Activated naive CD8-positive, alpha-beta T cell treated with anti-CD3 and anti-CD28 coated beads, Interleukin-2, amount 10 ng/mL, durations not matched to agents 7 days and 5 days (primary cell): ENCODE data around the gene PRKAG2. TPM values are rescaled to one million over a fixed set of nuclear protein-coding genes. Genes with fewer than 3 reads are reported as not detected.

Experiments used
- ATAC-seq: fragments of 150-1000 bp; cut with Tn5 transposase; one replicate; pipeline ENCODE4 v1.10.0; 2021; ENCODE audit warnings: low read depth, moderate library complexity
- POLR2A ChIA-PET: fragments of 350-600 bp; sonication (Branson Sonifier 250); formaldehyde crosslinking; loops from one replicate; lab custom pipeline; 2021; ENCODE audit warnings: antibody characterized with exemption; lab: Charles Lee
- DNase-seq: peaks from one replicate; pipeline ENCODE4 v3.0.0; 2021
- H3K27ac Mint-ChIP-seq: one replicate; pipeline ENCODE4 v1.8.0; 2022; ENCODE audit warnings: mild to moderate bottlenecking, mixed read lengths
- H3K27me3 Mint-ChIP-seq: one replicate; pipeline ENCODE4 v1.8.0; 2022; ENCODE audit warnings: mild to moderate bottlenecking, moderate library complexity, mixed read lengths
- H3K36me3 Mint-ChIP-seq: one replicate; pipeline ENCODE4 v1.8.0; 2021; ENCODE audit warnings: mild to moderate bottlenecking, mixed read lengths
- H3K4me1 Mint-ChIP-seq: one replicate; pipeline ENCODE4 v1.8.0; 2021; ENCODE audit warnings: mixed read lengths
- H3K4me3 Mint-ChIP-seq: one replicate; pipeline ENCODE4 v1.8.0; 2022; ENCODE audit warnings: mild to moderate bottlenecking, moderate library complexity, mixed read lengths
- H3K9me3 Mint-ChIP-seq: one replicate; pipeline ENCODE4 v1.8.0; 2021; ENCODE audit warnings: mixed read lengths
- total RNA-seq, 2 experiments: library from RNA; stranded (reverse); gene quantifications; one replicate each; pipeline ENCODE4 v1.2.3, GENCODE V29; 2021

Gene PRKAG2
- total RNA-seq, 2 experiments from 2014 or later = 29.0 to 38.9 TPM

DNA sequence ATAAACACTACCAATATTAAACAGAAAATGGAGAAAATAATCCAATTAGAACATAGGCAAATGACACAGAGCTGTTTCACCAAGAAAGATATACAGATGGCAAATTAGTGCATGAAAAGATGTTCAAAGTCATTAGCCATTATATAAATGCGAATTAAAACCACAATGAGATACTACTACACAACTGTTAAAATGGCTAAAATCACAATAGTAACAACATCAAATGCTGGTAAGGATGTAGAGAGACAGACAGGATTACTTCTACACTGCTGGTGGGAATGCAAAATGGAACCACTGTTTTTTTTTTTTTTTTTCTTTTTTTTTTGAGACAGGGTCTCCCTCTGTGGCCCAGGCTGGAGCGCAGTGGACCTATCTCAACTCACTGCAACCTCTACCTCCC, 242.3 kb downstream of the PRKAG2 start:
- POLR2A ChIA-PET = no interaction called here
- Mint-ChIP-seq H3K36me3 (peaks cover 2% of the 10 kb centered on the region), H3K27ac (no peak overlapping the region), H3K4me3 (no peak overlapping the region), H3K27me3 (no peaks in the 10 kb centered on the region), H3K4me1 (peaks cover 17% of the 10 kb centered on the region), H3K9me3 (peaks cover 4% of the 10 kb centered on the region)
- ATAC-seq = no peak
- no peak for DNase-seq

DNA sequence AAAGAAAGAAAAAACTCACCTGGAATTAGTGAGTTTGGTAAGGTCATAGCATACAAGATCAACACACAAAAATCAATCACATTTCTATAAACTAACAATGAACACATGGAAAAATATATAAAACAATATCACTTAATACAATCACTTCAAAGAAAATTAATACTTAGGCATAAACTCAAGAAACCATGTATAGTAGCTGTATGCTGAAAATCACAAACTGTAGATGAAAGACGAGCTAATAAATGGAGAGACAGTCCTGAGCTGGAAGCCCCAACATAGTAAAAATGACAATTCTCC, 243.5 kb downstream of the PRKAG2 start:
- no peak for DNase-seq
- H3K27me3 Mint-ChIP-seq = no peaks in the 10 kb centered on the region
- peaks cover 17% of the 10 kb centered on the region for H3K4me1 Mint-ChIP-seq
- peak overlapping the region; percentile 93 for H3K4me3 Mint-ChIP-seq
- ATAC-seq = no peak
- POLR2A ChIA-PET = interaction anchor here (0.6 to 4.0 kb wide), 12 partner anchors 9 to 390 kb away, joined by 3 to 31 read pairs (median 4); partner anchors contain the start of genes NUB1 and RHEB
- H3K36me3 Mint-ChIP-seq = peaks cover 2% of the 10 kb centered on the region
- H3K27ac Mint-ChIP-seq = peak overlapping the region; percentile 97
- H3K9me3 Mint-ChIP-seq = peaks cover 4% of the 10 kb centered on the region

GRCh38 chr7:151632750-151633515, 244.0 kb downstream of the PRKAG2 start:
- ATAC-seq (peak; percentile 55), DNase-seq (peak; percentile 75)
- POLR2A ChIA-PET = interaction anchor here (0.6 to 4.0 kb wide), 22 partner anchors 9 to 1128 kb away, joined by 3 to 31 read pairs (median 4); partner anchors contain the start of genes NUB1 and RHEB
- Mint-ChIP-seq H3K4me1 (peaks cover 17% of the 10 kb centered on the region), H3K9me3 (peaks cover 4% of the 10 kb centered on the region), H3K27ac (peak overlapping the region; percentile 97), H3K36me3 (peaks cover 2% of the 10 kb centered on the region), H3K27me3 (no peaks in the 10 kb centered on the region), H3K4me3 (peak overlapping the region; percentile 93)

GRCh38 chr7:151631953-151632749, 244.8 kb downstream of the PRKAG2 start:
- Mint-ChIP-seq H3K9me3 (peaks cover 4% of the 10 kb centered on the region), H3K4me1 (peaks cover 17% of the 10 kb centered on the region), H3K36me3 (peaks cover 2% of the 10 kb centered on the region), H3K27me3 (no peaks in the 10 kb centered on the region), H3K27ac (peak overlapping the region; percentile 97), H3K4me3 (peak overlapping the region; percentile 93)
- peak; percentile 83 for ATAC-seq
- POLR2A ChIA-PET = interaction anchor here (0.6 to 4.0 kb wide), 24 partner anchors 8 to 1129 kb away, joined by 3 to 31 read pairs (median 4); partner anchors contain the start of genes PRKAG2 and RHEB
- peak; percentile 95 for DNase-seq

GRCh38 chr7:151631570-151631952, 245.4 kb downstream of the PRKAG2 start:
- Mint-ChIP-seq H3K4me1 (peaks cover 20% of the 10 kb centered on the region), H3K27me3 (no peaks in the 10 kb centered on the region), H3K27ac (peak overlapping the region; percentile 70), H3K4me3 (peak overlapping the region; percentile 83), H3K9me3 (peaks cover 4% of the 10 kb centered on the region), H3K36me3 (peaks cover 2% of the 10 kb centered on the region)
- POLR2A ChIA-PET = interaction anchor here (0.6 to 4.0 kb wide), 16 partner anchors 8 to 1129 kb away, joined by 3 to 31 read pairs (median 4); partner anchors contain the start of genes PRKAG2 and RHEB
- DNase-seq (no peak), ATAC-seq (peak; percentile 27)

DNA sequence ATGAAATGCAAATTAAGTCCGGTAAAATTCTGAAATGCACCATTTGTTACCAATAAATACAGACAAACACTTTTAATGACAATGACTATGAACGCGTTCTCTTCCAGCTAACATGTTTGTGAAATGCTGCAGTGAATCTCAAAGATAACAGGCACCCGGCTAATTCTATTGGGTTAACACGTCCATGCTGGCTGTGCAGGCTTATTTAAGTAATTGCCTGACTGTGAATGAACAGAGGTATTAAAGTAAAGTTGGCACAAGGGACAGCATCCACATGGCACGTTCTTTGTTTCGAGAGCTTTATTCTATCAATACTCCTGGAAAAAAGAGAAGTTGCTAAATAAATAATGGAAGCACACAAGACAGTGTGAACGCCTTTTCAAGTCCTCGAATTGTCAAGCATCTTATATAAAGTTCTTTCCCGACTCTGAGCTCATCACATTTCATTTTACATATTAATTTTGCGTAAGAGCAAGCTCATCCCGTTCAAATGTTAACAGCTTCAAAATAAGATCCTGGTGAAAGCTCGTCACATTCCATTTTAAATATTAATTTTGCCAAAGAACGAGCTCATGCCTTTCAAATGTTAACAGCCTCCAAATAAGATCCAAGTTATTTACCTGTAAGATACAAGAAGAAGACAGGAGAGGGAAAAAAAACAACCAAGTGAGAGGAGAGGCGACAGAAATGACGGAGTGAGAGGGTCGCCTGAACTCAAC, 245.9 kb downstream of the PRKAG2 start:
- Mint-ChIP-seq H3K4me3 (peak overlapping the region; percentile 83), H3K27me3 (no peaks in the 10 kb centered on the region), H3K36me3 (peaks cover 2% of the 10 kb centered on the region), H3K27ac (peak overlapping the region; percentile 70), H3K4me1 (peaks cover 23% of the 10 kb centered on the region), H3K9me3 (peaks cover 4% of the 10 kb centered on the region)
- ATAC-seq (no peak), DNase-seq (no peak)
- POLR2A ChIA-PET = interaction anchor here (0.6 to 4.0 kb wide), 6 partner anchors 7 to 262 kb away, joined by 3 to 31 read pairs (median 3); partner anchors contain the start of genes PRKAG2 and RHEB

DNA sequence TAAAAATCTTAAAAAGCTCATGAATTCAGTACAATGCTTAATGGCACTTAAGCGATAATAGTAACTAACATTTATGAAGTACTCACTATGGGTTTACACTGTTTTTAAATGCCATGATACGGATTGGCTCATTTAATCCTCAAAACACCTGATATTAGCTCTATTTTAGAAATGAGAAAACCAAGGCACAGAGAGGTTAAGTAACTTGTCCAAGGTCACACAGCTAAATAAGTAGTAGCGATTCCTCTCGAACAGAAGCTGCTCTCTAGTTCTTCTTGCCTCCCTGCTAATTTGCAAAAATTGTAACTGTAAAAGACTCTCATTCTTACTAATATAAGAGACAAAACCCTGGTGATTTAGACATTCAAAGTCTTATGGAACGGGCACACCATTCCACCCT, 246.6 kb downstream of the PRKAG2 start:
- no peak overlapping the region for H3K27ac Mint-ChIP-seq
- POLR2A ChIA-PET = interaction anchor here (4.0 kb wide), 1 partner anchor 111 kb away, joined by 31 read pairs; the partner anchor contains the start of gene RHEB
- H3K4me3 Mint-ChIP-seq = peak overlapping the region; percentile 83
- ATAC-seq = no peak
- peaks cover 4% of the 10 kb centered on the region for H3K9me3 Mint-ChIP-seq
- peaks cover 2% of the 10 kb centered on the region for H3K36me3 Mint-ChIP-seq
- peaks cover 23% of the 10 kb centered on the region for H3K4me1 Mint-ChIP-seq
- no peak for DNase-seq
- H3K27me3 Mint-ChIP-seq = no peaks in the 10 kb centered on the region

- POLR2A ChIA-PET = interaction anchor here (4.0 kb wide), 1 partner anchor 111 kb away, joined by 31 read pairs; the partner anchor contains the start of gene RHEB
- ATAC-seq (no peak), DNase-seq (no peak)
- Mint-ChIP-seq H3K4me3 (no peak overlapping the region), H3K27ac (no peak overlapping the region), H3K9me3 (peaks cover 4% of the 10 kb centered on the region), H3K4me1 (peaks cover 24% of the 10 kb centered on the region), H3K27me3 (no peaks in the 10 kb centered on the region), H3K36me3 (peaks cover 2% of the 10 kb centered on the region)
Measured at GRCh38 chr7:151629713-151630272, 247.1 kb downstream of the PRKAG2 start.

- Mint-ChIP-seq H3K36me3 (peaks cover 2% of the 10 kb centered on the region), H3K4me3 (no peak overlapping the region), H3K27ac (no peak overlapping the region), H3K27me3 (no peaks in the 10 kb centered on the region), H3K9me3 (peaks cover 4% of the 10 kb centered on the region), H3K4me1 (peaks cover 29% of the 10 kb centered on the region)
- ATAC-seq (no peak), DNase-seq (no peak)
- POLR2A ChIA-PET = no interaction called here
Measured at GRCh38 chr7:151628846-151629604, 247.9 kb downstream of the PRKAG2 start.

DNA sequence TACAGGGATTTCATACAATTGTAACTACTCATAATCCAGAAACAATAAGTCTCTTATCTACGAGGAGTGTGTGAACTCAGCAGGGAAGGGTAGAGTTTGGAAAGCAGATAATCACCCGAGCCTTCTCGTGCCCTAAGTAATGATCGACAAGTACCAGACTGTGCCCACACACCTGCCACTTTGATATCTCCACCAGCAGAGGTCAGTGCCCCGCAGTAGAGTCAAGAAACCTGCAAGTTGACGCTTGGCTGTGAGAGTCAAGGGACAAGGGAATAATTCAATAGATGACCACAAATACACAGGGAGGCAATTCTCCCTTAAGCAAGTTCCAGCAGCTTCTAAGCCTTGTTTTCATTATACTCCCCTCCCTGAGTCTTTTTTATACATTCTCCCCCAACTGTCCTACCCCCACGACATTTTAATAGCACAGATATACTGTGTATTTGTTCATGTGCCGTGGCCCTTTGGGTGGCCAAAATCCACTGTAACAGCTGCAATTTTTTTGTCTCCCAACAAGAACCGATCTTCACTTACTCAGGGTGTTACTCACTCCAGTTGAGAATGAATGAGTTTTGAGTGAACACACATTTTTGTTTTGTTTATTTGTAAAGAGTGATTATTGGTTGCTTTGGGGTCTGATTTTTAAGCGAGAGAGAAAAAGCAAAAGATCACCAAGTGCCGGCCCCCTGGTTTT, 250.3 kb downstream of the PRKAG2 start:
- ATAC-seq (no peak), DNase-seq (no peak)
- Mint-ChIP-seq H3K4me3 (no peak overlapping the region), H3K27me3 (no peaks in the 10 kb centered on the region), H3K36me3 (peaks cover 4% of the 10 kb centered on the region), H3K9me3 (no peaks in the 10 kb centered on the region), H3K4me1 (peaks cover 27% of the 10 kb centered on the region), H3K27ac (no peak overlapping the region)
- POLR2A ChIA-PET = no interaction called here

GRCh38 chr7:151625606-151626005, 251.3 kb downstream of the PRKAG2 start:
- Mint-ChIP-seq H3K36me3 (peaks cover 4% of the 10 kb centered on the region), H3K4me1 (peaks cover 23% of the 10 kb centered on the region)

More at GRCh38 chr7:151625606-151626005, 251.3 kb downstream of the PRKAG2 start:
- ATAC-seq = no peak
- no peak overlapping the region for H3K4me3 Mint-ChIP-seq
- POLR2A ChIA-PET = no interaction called here
- no peak overlapping the region for H3K27ac Mint-ChIP-seq
- no peaks in the 10 kb centered on the region for H3K27me3 Mint-ChIP-seq
- no peaks in the 10 kb centered on the region for H3K9me3 Mint-ChIP-seq
- DNase-seq = no peak
